Pons (tissue), 1 donor: ENCODE measurements around the gene ADARB1.
"Not testable (repeated sequence)": the region's sequence is repeated elsewhere in the genome, so short reads cannot be mapped to it uniquely, and the experiment has no call there.

Experiments
- DNase-seq: peaks from one replicate; pipeline ENCODE4 v3.0.0-alpha.2; 2016; ENCODE audit warnings: low spot score

ADARB1 gene, protein sequence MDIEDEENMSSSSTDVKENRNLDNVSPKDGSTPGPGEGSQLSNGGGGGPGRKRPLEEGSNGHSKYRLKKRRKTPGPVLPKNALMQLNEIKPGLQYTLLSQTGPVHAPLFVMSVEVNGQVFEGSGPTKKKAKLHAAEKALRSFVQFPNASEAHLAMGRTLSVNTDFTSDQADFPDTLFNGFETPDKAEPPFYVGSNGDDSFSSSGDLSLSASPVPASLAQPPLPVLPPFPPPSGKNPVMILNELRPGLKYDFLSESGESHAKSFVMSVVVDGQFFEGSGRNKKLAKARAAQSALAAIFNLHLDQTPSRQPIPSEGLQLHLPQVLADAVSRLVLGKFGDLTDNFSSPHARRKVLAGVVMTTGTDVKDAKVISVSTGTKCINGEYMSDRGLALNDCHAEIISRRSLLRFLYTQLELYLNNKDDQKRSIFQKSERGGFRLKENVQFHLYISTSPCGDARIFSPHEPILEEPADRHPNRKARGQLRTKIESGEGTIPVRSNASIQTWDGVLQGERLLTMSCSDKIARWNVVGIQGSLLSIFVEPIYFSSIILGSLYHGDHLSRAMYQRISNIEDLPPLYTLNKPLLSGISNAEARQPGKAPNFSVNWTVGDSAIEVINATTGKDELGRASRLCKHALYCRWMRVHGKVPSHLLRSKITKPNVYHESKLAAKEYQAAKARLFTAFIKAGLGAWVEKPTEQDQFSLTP

DNA sequence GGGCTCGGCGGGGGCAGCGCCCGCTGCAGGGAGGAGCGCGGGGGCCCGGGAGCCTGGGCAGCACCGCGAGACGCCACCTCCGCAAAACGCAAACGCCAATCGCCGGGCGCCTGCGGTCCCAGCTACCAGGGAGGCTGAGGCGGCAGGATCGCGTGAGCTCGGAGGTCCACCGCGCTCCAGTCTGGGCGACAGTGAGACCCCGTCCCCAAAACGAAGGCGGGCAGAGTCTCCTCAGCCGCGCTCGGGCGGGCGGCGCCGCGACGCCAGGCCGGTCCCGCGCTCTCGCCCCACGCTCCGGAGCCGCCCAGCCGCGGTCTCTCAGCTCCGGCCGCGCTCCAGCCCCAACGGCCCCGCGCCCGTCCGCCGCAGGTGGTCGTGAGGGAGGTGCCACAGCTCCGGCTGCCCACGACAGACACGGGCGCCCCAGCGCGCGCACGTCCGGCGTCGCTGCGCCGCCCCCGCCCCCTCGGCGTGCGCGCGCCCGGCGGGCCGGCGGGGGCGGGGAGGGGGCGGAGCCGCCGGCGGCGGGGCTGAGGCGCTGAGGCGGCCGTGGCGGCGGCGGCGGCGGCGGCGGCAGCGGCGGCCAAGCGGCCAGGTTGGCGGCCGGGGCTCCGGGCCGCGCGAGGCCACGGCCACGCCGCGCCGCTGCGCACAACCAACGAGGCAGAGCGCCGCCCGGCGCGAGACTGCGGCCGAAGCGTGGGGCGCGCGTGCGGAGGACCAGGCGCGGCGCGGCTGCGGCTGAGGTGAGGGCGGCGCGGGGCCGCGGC is at the start of gene ADARB1:
TSS of gene ADARB1 (plus strand) at position 533 of the 770 bp plus-strand sequence. CDS start 97,077 bp downstream, outside the sequence.
- DNase-seq: no peak

DNA sequence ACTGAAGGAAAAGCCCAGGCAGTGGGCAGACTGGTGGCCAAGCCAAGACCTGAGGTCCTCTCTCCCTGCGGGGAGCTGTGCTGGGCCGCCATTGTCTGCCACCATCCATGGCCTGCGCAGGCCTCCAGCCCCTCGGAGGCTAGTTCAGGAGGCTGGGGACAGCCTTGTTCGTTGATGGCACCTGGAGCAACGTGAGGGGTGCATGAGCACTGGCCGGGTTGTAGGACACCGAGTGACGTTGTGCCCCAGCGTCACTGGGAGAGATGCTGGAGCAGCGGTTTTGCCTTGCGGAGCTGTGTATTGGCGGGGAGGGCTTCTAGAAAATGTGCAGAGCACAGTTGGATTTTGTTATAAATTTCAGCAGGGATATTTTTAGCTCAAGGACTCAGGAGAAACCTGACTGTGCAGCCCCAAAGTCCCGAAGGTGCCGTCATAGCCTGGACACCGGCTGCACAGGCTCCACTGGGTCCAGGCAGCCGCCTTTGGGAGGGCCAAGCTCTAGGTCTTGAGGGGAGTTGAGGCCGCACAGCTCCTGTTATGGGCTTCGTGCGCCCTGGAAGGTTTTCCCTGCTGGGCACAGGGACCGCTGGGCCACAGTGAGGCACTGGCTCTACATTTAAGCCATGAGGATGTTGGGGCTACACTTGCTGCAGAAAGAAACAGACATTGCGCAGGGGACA is 48.2 kb upstream of the ADARB1 start:
- DNase-seq: no peak

DNA sequence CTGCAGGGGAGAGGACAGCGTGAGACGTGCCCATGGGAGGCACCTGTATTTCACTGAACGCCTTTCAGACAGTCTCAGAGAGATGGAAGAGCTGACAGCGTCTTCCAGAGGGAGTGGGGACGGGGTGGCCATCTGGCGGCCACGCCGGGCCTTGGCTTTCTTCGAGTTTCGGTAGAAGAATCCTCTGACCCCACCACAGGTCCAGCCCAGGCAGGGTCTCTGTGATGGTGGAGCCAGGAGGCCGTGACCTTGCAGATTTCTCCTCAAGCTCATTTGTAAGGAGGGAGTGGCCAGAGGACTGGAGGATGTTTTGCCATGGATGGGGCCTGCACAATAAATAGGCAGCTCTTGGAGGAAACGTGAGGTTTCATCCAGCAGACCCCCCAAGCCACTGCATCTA is 47.6 kb upstream of the ADARB1 start:
- DNase-seq: no peak

DNA sequence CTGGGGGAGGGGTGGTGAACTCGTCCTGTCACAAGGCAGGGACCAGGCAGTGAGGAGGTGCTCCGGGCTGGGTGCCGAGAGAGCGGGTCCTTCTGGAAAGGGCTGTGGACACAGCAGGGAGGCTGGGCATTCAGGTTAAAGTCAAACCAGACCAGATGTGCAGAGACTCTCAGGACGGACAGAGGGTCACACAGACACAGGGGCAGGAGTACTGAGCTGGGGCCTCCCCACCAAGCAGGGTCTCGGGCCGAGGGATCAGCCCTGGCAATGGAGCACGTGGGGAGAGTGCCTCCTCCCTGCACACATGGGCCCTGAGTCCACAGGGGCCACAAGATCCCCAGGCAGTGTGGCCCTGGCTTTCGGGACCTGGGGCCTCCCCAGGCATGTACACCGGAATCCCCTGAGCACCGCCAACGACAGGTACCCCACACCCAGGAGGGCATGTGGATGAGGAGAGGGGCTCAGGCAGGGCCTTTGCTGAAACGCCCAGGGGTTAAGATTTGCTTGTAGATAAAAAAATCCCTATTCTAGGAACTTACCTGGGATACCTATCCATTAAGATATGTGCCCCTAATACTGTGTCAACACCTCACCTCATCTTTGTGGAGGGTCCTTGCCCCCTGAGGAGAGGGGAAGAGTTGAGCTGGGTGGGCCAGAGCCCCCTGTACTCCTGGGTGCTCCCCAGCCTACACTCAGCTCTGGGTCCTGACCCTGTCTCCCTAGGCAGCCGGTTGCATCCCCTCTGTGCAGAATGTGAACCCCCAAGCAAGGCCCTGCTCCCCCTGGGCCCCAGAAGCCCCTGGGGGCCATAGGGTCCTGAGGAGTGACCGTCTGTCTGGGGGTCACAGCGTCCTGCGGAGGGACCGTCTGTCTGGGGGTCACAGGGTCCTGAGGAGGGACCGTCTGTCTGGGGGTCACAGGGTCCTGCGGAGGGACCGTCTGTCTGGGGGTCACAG is 46.9 kb upstream of the ADARB1 start:
- no peak for DNase-seq

DNA sequence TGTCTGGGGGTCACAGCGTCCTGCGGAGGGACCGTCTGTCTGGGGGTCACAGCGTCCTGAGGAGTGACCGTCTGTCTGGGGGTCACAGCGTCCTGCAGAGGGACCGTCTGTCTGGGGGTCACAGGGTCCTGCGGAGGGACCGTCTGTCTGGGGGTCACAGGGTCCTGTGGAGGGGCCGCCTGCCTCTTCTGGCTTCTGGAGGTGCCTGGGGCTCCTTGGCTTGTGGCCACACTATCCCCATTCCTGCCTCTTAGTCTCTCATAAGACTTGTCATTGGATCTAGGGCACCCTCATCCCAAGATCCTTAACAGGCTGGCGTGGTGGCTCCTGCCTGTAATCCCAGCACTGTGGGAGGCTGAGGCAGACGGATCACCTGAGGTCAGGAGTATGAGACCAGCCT is 45.7 kb upstream of the ADARB1 start:
- DNase-seq: not testable (repeated sequence)

DNA sequence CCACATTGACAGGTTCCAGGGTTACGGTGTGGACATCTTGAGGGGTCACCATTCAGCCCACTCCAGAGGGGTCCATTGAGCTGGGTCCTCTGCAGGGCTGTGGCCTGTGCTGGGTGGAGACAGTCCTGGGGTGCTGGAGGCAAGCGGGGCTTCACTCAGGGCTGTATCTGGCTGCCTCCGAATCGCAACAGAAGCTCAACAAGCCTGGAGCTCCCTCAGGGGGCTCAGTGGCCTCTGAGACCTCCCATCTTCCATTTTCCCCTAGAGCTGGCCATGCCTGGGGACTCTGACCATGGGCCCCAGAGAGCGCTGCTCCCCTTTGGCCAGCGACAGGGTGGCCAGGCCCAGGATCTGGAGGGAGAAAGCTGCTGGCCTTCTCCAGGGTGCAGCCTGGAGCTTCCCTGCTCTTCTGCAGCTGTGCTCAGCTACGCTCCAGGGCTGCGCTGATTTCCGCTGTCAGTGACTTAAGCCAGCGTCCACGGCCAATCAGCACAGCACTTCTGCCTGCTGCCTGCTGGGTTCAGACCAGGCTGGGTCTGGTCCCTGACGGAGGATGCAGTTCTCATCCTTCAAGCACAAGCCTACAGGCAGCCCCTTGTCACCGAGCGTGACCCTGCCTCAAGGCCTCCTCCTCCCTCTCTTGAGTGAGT is 45.0 kb upstream of the ADARB1 start:
- no peak for DNase-seq

DNA sequence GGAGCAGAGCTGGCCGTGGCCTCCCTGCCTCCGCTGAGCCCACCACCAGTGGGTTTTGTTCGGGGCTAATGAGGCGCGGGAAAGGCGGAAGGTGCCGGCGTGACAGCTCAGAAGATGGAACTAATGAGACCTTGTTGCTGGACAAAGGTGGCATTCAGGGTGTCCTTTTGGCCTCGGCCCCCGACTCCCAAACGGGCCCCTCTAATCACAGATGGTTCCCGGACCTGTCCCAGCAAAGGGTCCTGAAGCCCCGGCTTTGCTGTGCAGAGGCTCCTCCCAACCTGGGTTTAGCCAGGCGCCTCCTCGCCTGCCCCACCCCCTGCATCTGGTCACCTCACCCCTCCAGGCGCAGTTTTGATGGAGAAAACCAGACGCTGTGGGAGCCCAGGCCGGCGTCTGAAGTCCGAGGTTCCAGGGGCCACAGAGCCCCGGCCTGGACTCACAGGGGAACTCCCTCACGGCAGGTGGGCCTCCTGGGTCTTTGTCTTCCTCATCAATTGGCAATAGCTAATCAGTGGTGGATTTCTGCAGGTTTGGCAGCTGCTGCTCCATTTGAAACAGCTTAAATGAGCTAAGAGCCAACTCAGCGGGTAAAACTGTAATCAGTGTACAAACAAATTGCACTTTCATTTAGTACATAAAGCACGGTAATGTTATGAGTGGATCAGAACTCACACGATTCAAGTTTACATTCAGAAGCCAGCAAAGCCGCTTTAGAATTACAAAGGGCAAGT is 44.3 kb upstream of the ADARB1 start:
- DNase-seq: no peak

DNA sequence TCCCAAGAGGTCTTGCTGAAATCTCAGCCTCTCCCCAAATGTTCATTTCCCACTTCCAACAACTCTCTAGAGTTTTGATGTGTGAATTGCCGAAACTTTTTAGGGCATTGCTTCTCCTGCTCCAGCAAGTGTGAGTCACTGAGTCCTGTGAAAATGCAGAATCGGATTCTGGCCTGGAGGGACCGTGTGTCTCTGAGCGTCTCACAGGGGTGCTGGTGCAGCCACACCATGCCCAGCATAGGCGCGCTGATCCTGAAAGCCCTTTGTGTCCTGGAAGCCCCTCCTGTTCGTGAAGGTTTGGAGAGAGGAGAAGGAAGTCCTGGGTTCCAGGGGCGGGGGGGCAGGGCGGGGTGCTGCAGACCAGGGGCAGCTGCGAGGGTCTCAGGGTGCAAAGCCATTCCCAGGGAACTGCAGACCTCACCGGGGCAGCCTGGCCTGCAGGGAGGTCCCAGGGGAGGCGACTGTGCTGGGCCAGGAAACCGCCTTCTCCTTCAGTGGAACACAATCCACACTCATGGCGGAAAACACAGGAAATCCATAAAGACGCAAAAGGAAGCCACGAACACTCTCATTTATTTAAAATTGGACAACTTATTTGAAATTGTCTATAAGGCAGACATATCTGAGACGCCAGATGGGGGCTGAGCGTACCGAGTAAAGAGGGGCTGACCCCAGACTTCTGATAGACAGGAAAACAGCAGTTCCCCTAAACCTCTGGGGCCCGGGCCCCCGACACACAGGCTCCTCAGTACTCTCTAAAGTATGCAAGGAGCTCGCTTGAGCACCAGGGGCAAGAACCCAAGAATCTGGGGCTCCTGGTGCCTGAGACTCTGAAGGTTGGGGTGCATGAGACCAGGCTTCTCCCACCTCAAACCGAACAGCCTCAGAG is 43.5 kb upstream of the ADARB1 start:
- no peak for DNase-seq

DNA sequence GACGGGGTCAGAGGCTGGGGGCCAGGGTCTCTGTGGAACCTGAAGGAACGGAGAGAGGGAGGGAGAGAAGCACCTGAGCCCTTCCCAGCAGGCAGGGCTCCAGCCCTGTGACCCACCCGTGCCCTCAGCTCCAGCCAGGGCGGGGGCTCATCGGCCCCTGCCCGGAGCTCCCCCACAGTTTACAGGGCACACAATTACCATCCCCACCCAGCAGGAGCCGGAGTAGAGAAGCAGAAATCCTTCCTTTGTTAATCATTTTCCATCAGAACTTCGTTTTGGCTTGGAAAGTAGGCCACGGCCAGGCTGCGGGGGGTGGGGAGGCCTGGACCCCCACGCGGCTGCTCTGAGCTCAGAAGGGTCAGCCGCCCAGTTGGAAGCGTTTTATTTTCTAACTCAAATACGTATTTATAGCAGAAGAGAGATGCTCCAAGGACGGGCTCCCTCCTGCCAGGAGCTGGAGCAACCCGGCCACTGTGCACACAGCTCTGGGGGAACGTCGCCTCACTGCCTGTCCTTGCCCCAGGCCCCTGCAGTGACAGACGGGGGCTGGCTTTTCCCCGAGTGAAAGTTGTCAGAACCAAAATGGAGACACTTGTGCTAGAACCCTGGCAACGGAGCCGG is 42.7 kb upstream of the ADARB1 start:
- no peak for DNase-seq

DNA sequence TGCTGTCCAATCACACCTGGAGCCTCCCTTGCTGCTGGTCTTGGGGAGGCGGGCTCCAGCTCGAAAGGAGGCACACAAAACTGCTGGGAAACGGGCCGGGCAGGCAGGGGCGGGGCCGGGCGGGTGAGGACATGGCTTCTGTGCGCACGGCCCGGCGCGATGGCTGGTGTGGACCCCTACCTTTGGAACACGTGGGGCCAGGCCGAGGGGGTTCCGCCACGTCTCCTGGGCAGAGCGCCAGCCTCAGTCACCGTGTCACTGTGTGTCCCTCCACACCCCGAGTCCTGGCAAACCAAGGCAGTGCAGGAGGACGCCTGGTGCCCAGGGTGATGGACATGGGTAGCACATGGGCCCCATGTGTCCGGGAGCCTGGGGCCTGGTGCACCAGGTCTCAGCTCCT is 42.0 kb upstream of the ADARB1 start:
- no peak for DNase-seq

DNA sequence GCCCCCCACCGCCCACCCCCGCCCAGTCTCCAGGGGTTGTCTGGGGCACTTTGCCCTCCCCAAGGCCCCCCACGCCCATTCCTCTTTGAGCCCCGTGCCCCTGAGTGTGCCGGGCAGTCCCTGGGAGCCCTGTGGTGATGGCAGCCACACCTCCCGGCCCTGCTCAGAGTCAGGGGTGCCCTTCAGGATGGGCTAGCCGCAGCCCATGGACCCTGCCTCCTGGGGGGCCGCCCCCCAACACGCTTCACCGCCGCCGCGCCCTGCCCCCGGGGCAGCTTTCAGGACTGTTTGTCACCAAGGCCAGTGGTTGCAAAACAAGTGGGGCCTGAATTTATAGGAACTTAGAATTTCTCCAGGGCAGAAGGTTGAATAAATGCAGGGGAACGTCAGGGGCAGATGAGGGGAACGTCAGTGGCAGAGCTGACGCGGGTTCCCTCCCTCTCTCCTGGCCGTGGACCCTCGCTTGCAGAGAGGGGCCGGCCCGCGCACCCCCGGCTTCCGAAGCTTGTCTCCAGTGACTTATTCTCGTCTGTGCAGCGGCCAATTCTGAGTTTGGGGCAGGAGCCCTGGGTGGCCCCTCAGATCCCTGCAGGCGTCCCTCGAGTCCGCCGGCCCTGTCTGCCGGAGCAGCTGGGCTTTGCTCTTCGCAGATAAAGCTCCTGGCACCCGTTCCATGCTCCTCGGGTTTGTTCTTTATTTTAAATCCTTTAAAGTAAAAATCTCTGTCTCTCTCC is 41.2 kb upstream of the ADARB1 start:
- no peak for DNase-seq

DNA sequence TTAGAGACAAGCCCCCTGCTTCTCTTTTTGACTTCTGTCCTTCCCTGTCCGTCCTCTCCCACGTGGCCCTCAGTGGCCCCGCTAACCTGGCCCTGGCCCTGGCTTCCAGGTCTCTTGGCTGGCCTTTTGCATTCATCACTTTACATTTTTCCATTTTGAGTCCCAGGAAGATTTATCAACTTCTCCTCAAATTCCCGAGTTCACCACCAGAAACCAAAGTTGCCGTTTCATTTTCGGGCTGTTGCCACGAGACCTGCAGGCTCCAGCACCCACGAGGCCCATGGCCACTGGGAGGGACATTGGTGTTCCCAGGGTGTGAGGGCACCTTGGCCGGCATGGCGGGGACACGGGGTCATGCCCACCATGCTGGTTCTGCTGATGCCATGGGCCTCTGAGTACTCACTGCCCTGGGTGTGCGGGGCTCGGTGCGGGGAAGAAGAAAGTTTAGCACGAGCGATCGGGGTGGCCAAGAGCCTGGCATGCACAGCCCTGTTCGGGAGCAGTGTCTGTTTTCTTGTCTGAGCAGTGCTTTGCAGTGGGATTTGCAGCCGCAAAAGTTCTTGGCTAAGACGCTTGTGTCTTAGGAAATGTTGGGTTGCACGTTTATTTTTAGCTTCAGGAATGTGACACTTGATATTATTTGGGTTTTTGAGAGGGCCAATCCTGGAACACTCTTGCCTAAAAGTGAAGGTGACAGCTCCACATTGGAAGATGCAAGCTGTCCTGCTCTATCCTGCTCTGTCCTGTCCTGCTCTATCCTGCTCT is 40.4 kb upstream of the ADARB1 start:
- no peak for DNase-seq

DNA sequence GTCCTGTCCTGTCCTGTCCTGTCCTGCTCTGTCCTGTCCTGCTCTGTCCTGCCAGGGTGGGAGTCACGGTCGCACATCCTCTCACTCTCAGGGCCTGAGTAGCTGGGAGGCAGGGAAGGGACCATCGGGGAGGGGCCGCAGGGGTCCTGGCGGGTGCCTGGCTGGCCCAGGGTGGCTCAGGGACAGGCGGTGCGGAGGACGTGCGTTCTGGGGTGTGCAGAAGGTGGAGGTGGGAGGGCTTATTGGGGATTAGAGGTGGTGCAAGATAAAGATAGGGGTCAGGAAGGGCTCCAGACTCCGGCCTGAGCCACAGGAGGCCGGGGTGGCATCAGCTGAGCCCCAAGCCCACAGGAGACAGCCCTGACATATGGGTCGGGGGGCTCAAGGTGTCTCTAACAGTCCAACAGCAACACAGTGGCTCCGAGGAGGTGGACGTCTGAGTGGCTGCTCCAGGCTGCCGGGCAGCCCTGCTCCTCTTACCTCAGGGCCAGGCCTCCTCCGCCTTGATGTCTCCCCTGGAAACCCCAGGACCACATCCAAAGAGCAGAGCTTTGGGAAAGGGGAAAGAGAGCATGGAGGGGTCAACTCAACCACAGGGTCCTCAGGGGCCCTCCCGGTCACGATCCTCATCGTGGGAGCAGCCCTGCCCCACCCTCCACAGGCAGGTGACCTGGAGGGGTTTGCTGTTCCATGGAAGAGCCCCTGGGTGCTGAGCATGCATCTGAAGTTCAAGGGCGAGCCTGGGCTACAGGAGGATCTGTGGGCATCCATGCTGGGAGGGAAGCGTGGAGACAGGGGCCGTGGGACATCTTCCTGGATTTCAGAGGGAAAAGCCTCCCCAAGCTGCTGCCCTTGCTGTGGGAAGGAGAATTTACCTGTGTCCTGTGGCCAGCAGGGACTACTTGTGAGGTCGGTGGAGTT is 39.6 kb upstream of the ADARB1 start:
- DNase-seq: no peak

DNA sequence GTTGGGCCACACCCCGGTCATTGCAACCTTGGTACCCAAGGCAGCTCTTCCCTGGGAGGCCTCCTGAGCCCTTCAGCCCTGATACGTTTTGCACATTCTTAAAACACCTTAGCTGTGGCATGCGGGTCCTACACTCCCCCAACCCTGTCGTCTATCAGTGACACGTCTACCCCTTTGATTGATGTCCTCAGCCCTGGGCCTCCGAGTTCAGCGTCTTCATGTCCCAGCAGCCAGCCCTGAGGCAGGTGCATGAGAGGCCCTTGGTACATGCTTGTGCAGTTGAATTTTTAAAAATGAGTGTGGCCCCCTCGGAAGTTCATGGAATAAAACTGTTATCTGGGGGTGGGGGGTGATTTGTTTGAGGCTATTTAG is 38.9 kb upstream of the ADARB1 start:
- no peak for DNase-seq

DNA sequence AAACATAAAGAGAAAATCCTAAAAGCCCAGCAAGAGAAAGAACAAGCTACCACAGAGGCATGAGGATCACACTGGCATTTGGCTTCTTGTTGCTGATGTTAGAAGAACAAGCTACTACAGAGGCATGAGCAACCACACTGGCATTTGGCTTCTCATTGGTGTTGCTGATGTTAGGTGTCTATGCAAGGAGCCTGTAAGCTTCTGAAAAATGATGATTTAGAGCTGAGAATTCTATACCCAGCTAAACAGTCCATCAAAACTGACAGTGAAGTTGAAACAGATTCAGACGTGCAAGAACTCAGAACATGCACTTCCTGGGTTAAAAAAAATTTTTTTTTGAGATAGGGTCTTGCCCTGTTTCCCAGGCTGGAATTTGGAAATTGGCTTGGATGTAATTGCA is 37.8 kb upstream of the ADARB1 start:
- no peak for DNase-seq

DNA sequence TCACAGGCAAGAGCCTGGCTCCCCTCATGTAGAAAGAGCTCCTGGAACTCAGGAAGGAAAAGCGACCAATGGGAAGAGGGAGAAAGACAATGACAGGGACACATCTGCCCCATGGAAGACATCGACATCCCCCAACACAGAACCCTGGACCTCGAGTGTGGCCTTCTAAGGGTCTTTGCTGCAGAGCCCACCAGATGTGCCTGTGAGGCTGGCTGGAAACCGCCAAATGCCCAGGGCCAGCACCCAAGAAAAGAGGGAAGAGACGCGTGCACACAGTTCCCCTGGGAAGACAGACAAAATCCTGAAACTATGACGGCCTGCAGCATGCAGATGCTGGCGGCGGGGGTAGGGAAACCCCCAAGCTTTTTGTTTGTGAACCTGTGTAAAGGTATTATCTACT is 36.4 kb upstream of the ADARB1 start:
- no peak for DNase-seq
